ENCODE results near the gene SNX14.

The SNX14 gene

DNA sequence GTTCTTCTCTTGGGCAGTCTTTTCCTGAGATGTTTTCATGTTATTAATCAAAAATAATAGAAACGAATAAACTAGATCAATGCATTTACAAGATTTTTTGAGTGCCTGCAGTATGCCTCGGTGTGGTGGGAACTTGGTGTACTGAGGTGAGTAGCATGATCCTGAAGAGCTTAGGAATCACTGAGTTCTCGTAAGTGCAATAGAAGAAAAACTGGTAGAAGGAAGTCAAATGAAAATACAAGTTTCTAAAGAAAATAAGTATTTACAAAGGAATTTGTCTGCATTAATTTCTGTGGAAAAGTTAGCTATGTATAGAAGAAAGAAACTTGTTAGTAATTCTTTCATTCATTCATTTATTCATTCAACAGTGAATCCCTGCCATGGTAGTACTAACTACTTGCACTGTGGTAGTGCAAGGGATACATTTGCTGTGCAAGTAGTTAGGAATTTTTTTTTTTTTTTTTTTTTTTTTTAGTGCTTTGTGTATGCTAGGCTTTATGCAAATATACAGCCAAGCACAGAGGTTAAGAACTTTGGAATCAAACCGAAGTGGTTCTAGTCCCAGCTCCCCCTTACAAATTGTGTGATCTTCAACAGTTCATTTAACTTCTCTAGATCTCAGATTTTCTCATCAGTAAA, 129.9 kb downstream of the SNX14 start:
- DNase-seq: no peak

GRCh38 chr6:85462673-85463072, 131.0 kb downstream of the SNX14 start:
- no peak for DNase-seq

DNA sequence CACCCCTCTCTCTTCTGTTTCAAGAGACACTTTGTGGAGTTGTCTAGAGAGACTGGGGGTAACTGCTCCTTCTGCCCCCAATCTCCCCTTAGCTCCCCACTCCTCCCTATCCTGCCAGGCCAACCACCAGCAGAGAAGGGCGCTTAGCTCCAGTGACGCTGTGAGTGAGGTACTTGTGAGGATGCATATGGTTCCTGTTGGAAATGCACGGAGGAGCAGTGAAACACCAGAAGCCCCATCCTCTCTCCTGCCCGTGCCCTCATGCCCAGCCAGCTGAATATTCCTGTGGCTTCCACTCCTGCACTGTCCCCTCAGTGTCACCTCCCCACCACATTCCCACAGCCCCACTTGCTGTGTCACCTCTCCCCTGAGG, 131.9 kb downstream of the SNX14 start:
- DNase-seq: no peak

GRCh38 chr6:85460921-85461797, 132.5 kb downstream of the SNX14 start:
- DNase-seq: no peak

DNA sequence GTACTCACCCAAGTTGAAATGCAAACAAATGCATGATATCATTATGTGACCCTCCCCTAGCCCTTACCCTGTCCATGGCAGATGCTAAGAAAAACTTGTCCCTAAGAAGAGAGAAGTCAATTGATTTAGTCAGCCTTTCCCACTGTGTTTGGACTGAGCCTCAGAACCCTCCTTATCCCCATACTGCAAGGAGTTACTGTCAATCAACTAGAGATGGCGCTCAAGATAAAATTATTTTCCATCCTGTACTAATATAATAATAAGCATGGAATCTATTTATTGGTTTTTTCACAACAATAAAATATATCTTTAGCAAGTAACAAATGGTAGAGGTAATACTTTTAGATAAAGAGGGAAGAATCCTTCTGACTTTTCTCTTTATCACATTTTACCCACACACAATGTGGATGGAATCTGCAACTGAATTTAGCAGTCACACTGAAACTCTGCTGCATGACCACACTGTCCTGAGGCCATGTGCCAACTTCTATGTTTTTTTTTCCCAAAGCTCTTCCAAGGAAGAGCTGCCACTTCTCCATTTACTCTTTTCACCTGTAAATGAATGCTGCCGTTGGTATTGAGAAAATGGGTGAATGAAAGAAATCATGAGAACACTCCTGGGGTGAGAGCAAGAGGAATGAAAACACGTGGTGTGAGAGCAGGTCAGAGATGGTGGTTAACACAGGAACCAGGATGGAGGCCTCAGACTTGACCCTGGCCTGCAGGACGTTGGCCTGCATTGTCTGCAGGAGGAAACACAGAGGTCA, 133.3 kb downstream of the SNX14 start:
- DNase-seq: no peak

- no peak for DNase-seq
These were observed 134.3 kb downstream of the SNX14 start for GRCh38 chr6:85459224-85459901.

GRCh38 chr6:85458782-85459181, 134.9 kb downstream of the SNX14 start:
- DNase-seq: no peak

GRCh38 chr6:85458184-85458583, 135.5 kb downstream of the SNX14 start:
- DNase-seq: no peak

DNA sequence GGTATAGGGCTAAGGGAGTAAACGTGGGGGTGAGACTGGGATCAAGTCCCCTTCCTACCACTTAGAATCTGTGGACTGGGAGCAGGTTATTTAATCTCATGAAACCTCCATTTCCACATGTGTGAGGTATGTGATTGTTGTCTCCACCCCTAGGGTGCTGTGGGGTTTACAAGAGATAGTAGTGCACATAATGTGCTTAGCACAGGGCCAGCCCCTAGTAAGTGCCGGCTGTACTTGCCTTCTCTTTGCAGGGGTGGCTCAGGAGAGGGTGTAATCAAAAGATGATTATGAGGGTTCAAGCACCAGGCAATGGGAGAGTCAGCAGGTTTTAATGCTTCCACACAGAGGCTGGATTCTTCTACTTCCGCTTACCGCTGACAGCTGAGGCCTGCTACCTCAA, 136.9 kb downstream of the SNX14 start:
- no peak for DNase-seq
